HG03060 (cell line): ENCODE measurements around the gene STAMBP.
"Not testable (repeated sequence)": the region's sequence is repeated elsewhere in the genome, so short reads cannot be mapped to it uniquely, and the experiment has no call there.

ENCODE experiments used
- ATAC-seq: cut with Tn5 transposase; IDR thresholded peaks from one replicate; pipeline ENCODE4 v1.9.1; 2021; ENCODE audit warnings: low read depth, moderate number of reproducible peaks; ENCODE audit not compliant: unreplicated experiment

The STAMBP gene

GRCh38 chr2:73828818-73829570 lies at the start of gene STAMBP:
Gene STAMBP, plus strand, starts transcription at chr2:73828961. Its CDS starts 1,896 bp downstream, at chr2:73830857.
- peak; percentile 76 for ATAC-seq

DNA sequence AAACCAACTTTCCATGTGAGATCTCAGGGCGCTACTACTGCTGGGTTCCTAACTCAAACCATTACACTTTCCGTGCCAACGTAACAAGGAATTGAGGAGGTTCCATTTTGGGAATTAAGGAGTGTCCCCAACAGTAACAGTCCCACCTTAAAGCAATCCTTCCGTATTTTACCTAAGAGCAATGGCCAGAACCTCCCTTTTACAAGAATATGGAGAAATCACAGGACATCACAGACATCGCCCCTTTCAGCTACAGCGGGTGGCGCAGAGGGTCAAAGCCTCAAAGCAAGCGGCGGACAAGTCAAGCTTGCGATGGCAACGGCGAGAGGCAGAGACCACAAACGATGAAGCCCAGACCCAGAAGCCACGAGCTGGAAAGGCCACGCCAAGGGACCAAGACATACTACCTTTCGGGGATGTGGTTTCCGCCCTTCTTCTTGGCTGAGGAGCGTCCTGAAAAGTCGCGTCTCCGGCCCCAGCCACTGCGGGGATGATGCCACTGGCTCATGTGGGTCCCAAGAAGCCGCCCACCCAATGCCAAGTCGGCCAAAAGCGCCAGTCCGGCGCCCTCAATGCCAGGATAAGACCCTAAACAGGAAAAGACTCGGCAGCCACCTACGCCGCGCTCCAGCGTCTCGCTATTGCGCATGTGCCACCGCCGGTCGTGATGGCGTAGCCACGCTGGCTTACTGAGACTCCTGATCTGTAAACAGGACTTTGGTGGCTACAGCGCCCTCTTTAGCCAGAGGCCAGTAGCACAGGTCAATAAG lies 49.1 kb upstream of the STAMBP start, which contains the start of gene DUSP11:
TSS of gene DUSP11 (minus strand) at position 637 of the 770 bp plus-strand sequence. CDS start at position 508, 129 bp downstream.
- ATAC-seq = peak; percentile 92

- ATAC-seq = no peak
Measured at GRCh38 chr2:73780237-73780582, 48.6 kb upstream of the STAMBP start.

- not testable (repeated sequence) for ATAC-seq
Measured at GRCh38 chr2:73783402-73783801, 45.4 kb upstream of the STAMBP start.

- ATAC-seq = not testable (repeated sequence)
Measured at GRCh38 chr2:73783883-73784282, 44.9 kb upstream of the STAMBP start, which contains the start of gene C2orf78. Gene C2orf78, plus strand, starts transcription at chr2:73784183. Its CDS starts 127 bp downstream, at chr2:73784310.

- no peak for ATAC-seq
Measured at GRCh38 chr2:73811878-73812277, 16.9 kb upstream of the STAMBP start.

- no peak for ATAC-seq
Measured at GRCh38 chr2:73812635-73813034, 16.1 kb upstream of the STAMBP start.

GRCh38 chr2:73818296-73818695 lies 10.5 kb upstream of the STAMBP start:
- no peak for ATAC-seq

- ATAC-seq = no peak
Measured at GRCh38 chr2:73821227-73821626, 7.5 kb upstream of the STAMBP start.

DNA sequence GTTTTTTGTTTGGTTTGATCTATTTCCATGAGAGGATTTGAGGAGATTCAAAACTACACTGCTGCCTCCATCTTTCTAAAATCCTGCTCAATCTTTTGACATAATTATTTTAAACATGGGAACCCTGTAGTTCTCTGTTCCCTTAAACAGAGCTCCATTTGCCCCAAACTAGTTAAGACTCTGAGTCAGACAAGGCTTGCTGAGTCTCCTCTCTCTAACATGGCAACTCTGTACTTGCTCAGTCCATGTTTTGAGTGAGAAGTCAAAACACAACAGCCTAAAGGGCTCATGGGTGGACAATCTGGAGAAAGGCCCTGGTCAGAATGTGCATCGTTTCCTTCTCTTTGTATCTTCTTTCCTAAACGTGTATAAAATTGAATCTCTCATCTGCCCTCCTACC lies 7.1 kb upstream of the STAMBP start:
- ATAC-seq = no peak

- ATAC-seq = peak; percentile 70
Measured at GRCh38 chr2:73822276-73822675, 6.5 kb upstream of the STAMBP start.

DNA sequence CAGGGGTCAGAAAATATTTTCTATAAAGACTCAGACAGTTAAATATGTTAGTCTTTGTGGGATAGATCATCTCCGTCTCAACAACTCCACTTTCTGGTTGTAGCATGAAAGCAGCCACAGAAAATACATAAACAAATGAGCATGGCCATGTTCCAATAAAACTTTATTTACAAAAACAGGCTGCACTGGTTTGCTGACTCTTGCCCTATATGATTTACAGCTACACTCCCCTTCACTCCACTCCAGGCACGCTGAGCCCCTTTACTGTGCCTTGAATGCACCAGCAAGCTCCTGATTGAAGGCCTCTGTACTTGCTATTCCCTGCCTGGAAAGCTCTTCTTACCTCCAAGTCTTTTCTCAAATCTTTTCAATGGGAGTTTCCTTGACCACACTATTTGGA lies 5.8 kb upstream of the STAMBP start:
- no peak for ATAC-seq

DNA sequence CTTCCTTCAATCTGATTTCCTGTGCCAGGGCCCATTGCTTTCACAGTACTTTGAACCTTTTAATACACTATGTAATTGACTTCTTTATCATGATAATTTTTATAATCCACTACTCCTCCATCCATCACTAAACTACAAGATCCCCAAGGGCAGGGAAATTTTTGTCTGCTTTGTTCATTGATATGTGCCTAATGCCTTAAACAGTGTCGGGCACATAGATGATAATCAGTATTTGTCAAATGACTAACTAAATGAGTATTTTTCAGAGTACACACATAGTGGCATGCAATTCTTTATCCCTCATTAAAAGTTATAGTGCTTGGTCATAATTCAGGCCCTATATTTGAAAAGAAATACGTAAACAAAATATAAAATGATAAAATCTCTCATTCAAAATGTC lies 5.3 kb upstream of the STAMBP start:
- ATAC-seq = no peak

GRCh38 chr2:73823916-73824523 lies 4.7 kb upstream of the STAMBP start:
- ATAC-seq = no peak

- ATAC-seq = no peak
Measured at GRCh38 chr2:73825408-73825807, 3.4 kb upstream of the STAMBP start.

DNA sequence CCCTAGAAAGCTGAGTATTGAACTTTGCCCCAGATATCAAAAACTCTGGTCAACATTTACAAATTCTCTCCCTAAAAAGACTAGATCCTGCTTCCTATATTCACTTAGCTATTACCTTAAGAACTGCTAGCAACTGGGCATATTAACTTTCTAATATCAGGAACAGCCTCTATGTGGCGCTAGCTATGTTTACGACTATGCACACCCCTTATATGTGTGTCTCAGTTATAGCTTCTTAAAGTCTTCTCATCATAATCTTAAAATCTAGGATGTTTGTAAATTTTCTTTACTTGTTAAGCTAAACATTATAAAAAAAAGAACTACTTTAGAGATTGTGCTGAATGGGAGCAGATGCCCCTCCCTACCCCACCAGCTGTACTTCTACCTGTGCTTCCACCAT lies 1.7 kb upstream of the STAMBP start:
- no peak for ATAC-seq

DNA sequence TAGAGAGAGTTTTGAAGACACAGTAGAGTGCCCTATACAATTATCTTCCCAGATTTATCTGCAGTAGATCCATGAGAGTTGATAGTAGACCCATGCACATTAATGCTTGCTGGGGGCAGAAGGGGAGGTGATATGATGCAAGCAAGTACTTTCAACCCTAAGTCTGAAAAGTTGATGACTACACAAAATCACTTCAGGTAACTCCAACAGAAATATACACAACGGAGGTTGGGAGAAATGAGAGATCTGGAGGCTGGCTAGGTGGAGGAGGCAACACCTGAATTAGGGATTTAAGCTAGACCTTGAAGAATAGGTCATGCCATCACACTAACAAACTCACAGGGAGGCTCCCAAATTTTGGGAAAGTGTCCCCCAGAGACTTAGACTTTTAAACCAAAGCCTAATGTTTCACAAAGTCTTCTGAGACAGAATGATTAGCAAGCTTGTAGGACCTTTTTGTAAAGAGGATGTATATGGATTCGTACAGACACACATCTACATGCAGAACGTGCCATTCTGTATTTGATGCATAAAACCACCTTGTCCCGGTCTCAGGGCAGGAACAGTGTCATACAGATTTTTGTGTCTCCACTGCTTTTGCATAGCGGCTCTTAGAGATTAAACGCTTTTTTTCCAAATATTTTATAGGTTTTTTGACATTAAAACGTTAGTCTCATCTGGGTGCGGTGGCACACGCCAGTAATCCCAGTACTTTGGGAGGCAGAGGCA lies 937 bp upstream of the STAMBP start:
- ATAC-seq = no peak

DNA sequence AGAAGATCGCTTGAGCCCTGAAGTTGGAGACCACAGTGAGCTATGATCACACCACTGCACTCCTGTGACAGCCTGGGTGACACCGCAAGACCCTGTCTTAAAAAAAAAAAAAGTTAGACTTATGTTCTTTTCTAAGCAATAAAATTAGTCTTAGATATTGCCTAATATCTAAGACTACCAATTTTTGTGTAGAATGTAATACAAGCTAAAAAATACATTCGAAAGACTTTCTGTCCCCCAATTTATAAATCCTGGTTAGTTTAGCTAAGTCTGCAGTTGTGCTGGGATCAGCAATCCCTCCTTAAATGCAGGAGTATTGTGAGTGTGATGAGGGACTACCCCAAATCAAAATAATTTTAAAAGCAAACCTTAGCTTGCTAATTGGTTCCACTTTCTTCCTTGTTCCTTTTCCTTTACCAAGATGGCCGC lies 358 bp upstream of the STAMBP start:
- ATAC-seq = no peak

DNA sequence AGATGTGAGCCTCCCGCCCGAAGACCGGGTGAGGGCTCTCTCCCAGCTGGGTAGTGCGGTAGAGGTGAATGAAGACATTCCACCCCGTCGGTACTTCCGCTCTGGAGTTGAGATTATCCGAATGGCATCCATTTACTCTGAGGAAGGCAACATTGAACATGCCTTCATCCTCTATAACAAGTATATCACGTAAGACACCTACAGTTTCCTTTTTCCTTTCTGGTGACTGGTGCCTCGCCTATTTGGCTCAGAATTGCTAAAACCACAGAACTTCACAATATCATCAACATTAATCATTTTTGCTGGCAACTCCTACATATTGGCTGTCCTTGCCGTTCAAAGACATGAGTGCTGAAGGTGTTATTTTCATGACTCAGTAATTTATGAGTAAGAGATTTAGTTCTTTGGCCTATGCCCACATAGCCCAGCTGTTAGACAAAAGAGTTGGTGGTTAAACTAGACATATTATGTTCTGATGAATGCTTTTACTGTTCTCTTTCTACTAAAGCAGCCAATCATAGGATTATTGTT lies 2.2 kb downstream of the STAMBP start:
- no peak for ATAC-seq

DNA sequence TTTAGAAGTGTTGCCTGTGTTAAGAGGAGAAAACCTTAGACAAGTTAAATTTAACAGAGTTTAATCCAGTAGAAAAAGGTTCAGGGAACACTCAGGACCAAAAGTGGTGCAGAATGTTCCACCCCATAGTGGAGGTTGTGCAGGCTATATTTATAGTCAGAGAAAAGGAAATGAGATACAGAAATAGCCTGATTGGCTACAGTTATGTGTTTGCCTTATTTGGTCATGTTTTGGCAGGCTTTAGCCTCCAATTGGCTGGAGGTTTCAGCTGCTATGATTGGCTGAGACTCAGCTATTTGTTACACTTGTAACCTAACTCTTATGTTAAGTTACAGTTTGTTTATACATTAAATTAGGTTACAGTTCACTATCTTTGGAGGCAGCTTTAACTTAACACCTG lies 4.2 kb downstream of the STAMBP start:
- ATAC-seq = no peak
